NCI-H82 (cell line): ENCODE data around the gene TUBB4B.
A peak's percentile ranks its signal among the peaks of the same experiment; 100 is the strongest.

ENCODE experiments used
- DNase-seq: peaks from one replicate; lab custom pipeline; 2025; lab: John Stamatoyannopoulos, UW

TUBB4B gene

GRCh38 chr9:137270929-137271695 lies 30.0 kb downstream of the TUBB4B start:
- no peak for DNase-seq

DNA sequence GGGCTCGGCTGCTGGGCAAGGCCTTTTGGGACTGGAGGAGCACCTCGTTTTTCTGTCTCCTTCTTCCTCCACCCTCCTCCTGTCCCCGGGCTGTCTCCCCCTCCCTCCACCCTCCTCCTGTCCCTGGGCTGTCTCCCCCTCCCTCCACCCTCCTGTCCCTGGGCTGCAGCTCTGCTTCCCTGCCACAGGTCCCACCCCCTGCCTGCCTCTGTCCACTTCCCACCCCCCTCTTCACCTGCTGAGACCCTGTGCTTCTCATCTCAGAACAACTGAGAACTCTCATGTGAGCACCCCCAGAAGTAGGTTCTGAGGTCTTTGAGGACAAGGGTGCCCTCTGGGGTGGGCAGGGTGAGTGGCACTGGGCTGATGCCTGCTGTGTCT lies 30.6 kb downstream of the TUBB4B start:
- no peak for DNase-seq

DNA sequence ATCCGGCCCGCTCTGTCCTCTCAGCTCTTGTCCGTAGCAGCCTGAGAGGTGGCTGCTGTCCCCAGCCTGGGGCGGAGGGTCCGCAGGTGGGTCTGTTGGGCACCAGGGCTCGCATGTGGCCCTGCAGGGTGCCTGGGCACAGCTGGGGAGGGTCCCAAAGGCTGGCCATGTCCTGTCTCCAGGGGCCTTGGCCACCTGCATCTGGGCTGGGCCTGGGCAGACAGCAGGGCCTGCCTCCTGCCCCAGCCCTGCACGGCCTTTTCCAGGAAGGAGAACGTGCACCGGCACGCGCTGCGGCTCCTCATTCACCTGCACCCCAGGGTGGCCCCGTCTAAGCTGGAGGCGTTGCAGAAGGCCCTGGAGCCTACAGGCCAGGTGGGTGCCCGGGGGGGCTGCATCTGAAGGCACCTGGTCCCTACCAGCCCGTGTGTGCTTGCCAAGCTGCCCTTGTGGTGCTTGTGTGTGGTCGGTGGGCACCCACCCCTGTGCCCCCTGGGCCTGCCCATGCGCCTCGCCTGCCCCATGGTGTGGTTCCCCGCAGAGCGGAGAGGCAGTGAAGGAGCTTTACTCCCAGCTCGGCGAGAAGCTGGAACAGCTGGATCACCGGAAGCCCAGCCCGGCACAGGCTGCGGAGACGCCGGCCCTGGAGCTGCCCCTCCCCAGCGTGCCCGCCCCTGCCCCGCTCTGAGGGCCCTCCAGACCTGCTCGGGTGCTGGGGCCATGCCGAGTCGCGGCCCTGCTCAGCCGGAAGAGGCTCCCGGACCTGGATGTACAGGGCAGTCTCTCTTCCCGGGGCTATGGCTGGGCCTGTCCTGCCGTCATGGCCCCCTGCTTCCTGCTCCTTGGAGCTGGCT lies 31.4 kb downstream of the TUBB4B start:
- no peak for DNase-seq

- DNase-seq: no peak
Observed at GRCh38 chr9:137273095-137273490, 32.0 kb downstream of the TUBB4B start.

DNA sequence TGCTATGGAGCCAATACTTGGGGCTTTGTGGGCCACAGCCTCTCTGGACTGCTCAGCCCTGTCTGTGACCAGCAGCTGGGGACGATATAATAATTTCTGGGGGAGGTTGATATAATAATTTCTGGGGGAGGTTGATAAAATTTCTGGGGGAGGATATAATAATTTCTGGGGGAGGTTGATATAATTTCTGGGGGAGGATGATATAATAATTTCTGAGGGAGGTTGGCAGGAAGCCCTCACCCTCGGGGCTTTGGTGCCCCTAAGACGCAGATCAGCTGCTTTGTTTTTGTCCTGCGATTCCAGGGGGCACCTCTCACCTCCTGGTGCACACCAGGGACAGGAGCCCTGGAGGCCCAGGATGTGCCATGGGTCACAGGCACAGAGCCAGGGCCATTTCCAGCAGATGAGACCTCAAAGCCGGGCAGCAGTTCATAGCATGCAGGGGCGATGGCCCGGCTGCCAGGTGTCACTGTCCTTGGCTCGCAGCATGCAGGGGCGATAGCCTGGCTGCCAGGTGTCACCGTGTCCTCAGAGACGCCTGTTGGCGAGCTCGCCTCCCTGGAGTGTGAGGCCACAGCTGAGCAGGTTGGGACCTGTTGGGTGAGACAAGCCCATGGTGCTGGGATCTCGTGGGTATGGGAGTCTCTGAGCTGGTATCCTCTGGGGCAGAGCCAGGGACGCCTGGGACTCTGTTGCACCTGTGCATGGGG lies 32.7 kb downstream of the TUBB4B start:
- no peak for DNase-seq

DNA sequence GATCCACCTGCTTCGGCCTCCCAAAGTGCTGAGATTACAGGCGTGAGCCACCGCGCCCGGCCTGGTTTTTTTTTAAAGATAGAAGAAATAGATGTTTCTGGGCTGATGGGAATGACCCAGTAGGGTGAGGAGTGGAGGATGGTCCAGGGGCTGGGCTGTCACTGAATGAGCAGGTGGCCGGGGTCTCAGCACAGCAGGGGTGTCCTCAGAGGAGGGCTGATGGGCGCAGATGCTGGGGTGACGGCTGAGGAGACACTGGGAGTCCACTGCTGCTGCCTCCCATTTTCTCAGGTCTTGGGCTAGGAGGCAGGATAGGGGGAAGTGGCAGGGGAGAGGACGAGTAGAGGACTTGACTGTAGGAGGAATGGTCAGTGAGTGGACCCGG lies 34.1 kb downstream of the TUBB4B start:
- no peak for DNase-seq

GRCh38 chr9:137275588-137276472 lies 34.7 kb downstream of the TUBB4B start:
- no peak for DNase-seq

DNA sequence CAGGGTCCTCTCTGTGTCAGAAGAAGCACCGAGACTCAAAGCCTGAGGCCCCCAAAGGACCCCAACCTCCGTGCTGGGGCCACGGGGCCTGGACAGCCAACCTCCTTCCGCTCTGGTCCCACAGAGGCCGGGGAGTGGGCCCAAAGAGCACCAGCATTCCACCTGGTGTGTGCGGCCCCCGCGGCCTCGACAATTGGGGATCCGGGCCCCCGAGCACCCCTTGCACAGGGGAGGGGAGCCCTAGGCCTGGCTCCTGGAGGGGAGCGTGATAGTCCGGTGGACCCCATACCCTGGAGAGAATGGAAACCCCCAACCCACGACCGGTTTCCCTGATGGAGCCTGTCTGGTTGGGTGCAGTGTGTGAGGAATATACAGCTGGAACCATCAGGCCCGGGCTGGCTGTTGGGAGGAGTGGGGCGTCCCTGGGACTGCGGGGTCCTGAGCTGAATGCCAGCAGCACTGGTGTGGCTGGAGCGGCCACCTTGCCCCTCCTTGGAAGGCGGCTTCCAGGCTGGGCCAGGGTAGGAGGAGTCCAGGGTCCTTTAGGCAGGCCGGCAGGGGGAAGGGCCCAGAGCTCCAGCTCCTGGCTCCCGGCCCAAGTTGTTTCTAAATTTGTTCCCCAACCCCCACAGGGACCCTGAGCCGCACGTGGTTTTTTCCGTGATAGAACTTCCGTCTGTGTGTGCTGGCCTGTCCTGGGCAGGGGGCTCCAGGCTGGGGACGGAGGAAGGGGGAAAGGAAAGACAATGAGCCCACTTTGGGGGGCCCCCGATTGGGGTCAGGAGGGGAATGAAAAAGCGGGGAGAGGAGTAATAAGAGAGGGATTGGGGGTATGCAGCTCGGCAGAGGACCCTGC lies 35.6 kb downstream of the TUBB4B start:
- peak; percentile 32 for DNase-seq

DNA sequence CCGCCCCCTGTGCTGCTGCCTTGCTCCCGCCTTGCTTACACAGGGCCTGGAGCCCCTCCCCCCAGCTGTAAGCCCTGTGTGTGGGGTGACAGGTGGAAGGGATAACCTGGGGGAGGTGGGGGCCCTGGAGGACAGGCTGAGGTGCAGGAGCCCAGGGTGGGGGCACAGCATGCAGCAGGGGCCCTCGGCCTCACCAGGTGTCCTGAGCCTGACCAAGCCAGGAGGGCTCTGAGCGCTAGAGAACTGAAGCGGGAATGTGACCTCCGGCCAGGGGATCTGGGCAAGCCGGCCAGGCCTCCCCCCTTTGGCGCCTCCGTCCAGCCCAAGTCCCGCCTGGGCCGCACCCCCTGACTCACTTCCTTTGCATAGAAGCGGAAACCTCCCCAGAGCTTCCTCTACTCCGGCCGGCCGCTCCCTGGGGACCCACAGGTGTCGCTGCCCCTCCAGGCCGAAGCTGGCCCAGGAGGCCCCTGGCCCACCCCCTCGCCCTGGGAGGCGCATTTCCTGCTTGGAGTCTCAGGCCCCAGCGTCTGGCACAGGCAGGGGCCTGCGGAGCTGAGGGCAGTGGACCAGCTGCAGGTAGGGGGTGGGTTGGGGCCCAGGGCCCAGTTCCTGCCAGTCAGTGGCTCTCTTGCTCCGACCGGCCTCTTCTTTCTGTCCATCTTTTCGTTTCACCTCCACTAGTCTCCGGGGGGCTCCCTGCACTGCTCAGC lies 36.4 kb downstream of the TUBB4B start, which contains the start of gene TOR4A:
TSS of gene TOR4A (plus strand) at position 398 of the 713 bp plus-strand sequence. CDS start 964 bp downstream, outside the sequence.
- DNase-seq: peak; percentile 39

DNA sequence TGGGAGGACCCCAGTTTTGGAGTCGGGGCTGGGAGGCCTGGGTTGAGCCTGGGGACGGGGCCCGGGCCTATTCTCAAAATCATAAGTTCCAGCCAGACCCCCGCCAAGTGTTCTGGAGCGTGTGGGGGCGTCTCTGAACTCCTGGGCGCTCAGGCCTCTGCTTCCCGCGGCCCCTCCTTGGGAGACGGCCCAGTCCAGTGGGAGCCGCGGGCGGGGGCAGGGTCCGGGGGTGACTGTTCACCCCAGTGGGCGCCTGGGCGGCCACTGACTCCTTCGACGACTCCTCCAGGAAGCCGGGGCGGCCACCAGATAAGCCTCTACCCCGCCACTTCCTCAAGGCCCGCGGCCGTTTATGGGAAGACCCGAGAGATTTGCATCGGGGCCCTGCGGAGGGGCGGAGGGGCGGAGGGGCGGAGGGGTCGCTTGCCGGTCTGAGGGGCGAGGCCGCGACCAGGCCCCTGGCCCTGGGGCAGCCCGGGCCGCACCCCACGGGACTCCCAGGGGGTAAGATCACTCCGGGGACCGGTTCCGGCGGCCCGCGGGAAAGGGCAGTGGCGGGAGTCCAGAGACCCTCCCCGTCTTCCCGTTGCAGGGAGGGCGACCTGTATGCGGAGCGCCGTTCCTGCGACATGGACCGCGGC lies 37.1 kb downstream of the TUBB4B start:
- no peak for DNase-seq

GRCh38 chr9:137278721-137279711 lies 37.9 kb downstream of the TUBB4B start:
- no peak for DNase-seq

- DNase-seq: no peak
Observed at GRCh38 chr9:137279741-137280473, 38.8 kb downstream of the TUBB4B start.

DNA sequence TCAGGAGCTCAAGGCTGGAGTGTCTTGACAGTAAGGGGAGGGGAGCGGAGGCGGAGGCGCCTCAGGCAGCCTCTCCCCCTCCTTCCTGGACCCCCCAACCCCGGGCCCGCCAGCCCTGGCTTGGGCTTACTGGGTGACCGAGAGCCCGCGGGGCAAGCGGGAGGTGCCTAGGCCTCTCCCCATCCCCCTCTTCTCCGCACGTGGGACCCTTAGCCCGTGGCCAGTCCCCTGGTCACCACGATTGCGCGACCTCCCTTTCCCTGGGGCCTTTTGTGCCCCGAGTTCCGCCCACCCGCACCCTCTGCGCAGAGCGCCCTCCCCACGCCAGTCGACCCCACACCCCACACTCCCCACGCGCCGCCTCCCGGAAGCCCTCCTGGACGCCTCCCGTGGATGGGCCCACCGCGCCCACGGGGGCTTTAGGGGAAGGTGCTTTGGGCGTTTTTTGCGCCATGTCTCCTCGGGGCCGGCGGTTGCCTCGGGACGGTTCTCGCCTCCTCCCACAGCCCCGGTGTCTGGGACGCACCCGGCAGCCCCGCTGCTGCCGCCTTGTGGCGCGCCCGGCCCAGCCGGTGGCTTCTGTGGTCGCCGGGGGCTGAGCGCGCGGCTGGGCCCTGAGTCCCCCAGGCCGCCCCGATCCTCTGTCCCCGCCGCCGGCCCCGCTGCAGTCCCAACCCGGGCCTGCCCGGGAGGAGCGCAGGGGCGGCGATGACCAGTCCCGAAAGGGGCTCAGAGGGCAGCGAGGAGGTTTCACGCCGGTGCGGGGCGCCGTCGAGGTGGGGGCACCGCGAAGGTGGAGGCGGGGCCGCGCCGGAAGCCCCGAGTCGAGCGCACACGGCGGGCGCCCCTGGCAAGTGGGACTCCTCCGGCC lies 39.6 kb downstream of the TUBB4B start:
- peak; percentile 55 for DNase-seq

DNA sequence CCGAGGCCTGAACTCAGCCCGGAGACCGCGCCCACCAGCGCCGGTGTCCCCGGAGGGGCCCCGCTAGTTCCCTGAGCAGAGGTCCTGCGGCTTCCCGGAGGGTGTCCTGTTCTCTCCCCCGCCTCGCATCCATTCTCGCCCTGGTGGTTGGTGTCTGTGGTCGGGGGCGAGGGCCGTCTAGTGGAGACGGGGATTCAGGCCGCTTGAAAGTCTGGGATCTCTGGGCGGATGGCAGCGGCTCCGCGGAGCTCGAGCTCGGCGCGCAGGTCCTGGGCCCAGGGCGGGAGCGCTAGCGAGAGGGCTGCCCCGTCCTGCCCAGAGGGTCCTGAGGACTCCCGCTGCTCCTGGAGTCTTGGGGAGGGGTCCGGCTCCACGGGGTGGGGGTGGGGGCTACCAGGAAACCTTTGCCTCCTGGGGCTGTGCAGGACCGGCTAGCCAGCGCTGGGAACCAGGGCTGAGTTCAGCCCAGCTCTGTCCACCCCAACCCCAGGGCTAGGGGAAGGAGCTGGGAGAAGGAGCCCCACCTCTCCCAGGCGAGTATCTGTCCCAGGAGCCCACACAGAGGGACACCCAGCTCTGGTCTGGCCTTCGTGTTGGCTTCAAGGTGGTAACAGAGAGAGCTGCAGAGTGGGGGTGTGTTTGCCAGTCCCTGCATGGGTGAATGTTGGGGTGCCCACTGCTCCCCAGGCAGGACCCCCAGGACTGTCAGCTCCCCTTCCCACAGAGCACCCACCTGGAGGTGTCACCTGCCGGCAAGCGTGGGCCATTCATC lies 40.4 kb downstream of the TUBB4B start:
- DNase-seq: no peak

- DNase-seq: peak; percentile 88
Observed at GRCh38 chr9:137286975-137287383, 45.9 kb downstream of the TUBB4B start.

GRCh38 chr9:137293094-137293481 lies 52.0 kb downstream of the TUBB4B start:
- no peak for DNase-seq
